ENCODE data around the gene AUNIP.

GRCh38 chr1:25821112-25821476 lies 38.2 kb downstream of the AUNIP start:
- no peak for TF ChIP-seq GATA3 (IDR thresholded peaks at IDR 0.05; ENCODE audit: low read depth, low read length)
- no peak for TF ChIP-seq GATA2 (IDR thresholded peaks at IDR 0.05; ENCODE audit: low read depth, low read length)
